Thymus (tissue), 11 donors: ENCODE data around the gene FHIT. TPM values are rescaled to one million over a fixed set of nuclear protein-coding genes. Genes with fewer than 3 reads are reported as not detected.

Experiments
- DNase-seq, 9 donors: peaks; one replicate each; pipeline ENCODE4 v3.0.0-alpha.2; 2013; ENCODE audit warnings: low spot score in 9 of 9, low read depth in 6 of 9, missing footprints in 1 of 9
- H3K27ac ChIP-seq, 2 donors: one replicate each; pipeline ENCODE4 v1.5.1; 2013; ENCODE audit warnings: control low read depth in 1 of 2, low read depth in 1 of 2, low read length in 1 of 2, mild to moderate bottlenecking in 1 of 2, moderate library complexity in 1 of 2
- H3K27me3 ChIP-seq, 2 donors: one replicate each; pipeline ENCODE4 v1.5.1; 2013; ENCODE audit warnings: low read length in 1 of 2; ENCODE audit not compliant: control insufficient read depth in 2 of 2, insufficient read depth in 1 of 2
- H3K36me3 ChIP-seq, 2 donors: one replicate each; pipeline ENCODE4 v1.5.1; 2013; ENCODE audit warnings: low read length in 1 of 2, mild to moderate bottlenecking in 1 of 2, moderate library complexity in 1 of 2; ENCODE audit not compliant: control insufficient read depth in 2 of 2, insufficient read depth in 2 of 2
- H3K4me1 ChIP-seq, 2 donors: one replicate each; pipeline ENCODE4 v1.5.1; 2013; ENCODE audit warnings: low read length in 2 of 2; ENCODE audit not compliant: control insufficient read depth in 2 of 2, insufficient read depth in 2 of 2
- H3K4me3 ChIP-seq, 2 donors: one replicate each; pipeline ENCODE4 v1.5.1; 2013; ENCODE audit warnings: low read length in 2 of 2, control low read depth in 1 of 2, mild to moderate bottlenecking in 1 of 2
- H3K9me3 ChIP-seq, 2 donors: one replicate each; pipeline ENCODE4 v1.5.1; 2013; ENCODE audit warnings: low read length in 1 of 2, mild to moderate bottlenecking in 1 of 2; ENCODE audit not compliant: control insufficient read depth in 2 of 2, insufficient read depth in 1 of 2
- WGBS: extraction: QIAGEN DNeasy Blood & Tissue Kit; methylation state at CpG from one replicate; pipeline ENCODE4 v1.1.7; 2013; 5-methylcytosine and 5-hydroxymethylcytosine counted together
- polyA plus RNA-seq: library from polyadenylated mRNA; stranded (reverse); fragments of 200-250 nt; gene quantifications from one replicate; pipeline ENCODE4 v1.2.3, GENCODE V29; 2013
- total RNA-seq: library from RNA; stranded (reverse); fragments of 120-200 nt; gene quantifications from one replicate; pipeline ENCODE4 v1.2.4, GENCODE V29; 2013
- donor health status: healthy.

FHIT gene
- total and polyA plus RNA-seq, 2 donors: 9.2 to 13.2 TPM

DNA sequence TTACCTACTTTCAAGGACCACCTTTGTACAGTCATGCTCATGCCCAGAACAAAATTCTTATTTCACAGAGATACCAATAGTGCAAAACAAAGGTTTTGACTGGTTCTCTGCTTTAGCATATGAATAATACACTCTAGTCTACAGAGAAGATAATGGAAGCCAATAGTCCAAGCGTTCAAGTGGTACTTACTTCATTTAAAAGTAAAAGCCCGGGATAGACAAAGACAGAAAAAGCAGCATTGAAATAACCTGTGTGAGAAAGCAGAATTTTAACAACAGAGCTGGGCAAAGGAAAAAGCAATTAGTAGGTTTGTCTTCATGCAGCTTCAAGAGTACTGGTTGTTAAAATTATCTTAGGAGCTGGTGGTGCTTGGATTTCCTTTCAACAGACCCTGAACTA lies 848.3 kb downstream of the FHIT start:
- Histone ChIP-seq H3K9me3 (peaks cover 0 to 4% of the 10 kb centered on the region in 2 donors), H3K36me3 (no peaks in the 10 kb centered on the region), H3K4me1 (no peaks in the 10 kb centered on the region), H3K4me3 (no peak overlapping the region), H3K27ac (no peak overlapping the region), H3K27me3 (no peaks in the 10 kb centered on the region)
- WGBS: 97% methylated on average over 2 of the region's 2 CpGs
- DNase-seq: no peak

DNA sequence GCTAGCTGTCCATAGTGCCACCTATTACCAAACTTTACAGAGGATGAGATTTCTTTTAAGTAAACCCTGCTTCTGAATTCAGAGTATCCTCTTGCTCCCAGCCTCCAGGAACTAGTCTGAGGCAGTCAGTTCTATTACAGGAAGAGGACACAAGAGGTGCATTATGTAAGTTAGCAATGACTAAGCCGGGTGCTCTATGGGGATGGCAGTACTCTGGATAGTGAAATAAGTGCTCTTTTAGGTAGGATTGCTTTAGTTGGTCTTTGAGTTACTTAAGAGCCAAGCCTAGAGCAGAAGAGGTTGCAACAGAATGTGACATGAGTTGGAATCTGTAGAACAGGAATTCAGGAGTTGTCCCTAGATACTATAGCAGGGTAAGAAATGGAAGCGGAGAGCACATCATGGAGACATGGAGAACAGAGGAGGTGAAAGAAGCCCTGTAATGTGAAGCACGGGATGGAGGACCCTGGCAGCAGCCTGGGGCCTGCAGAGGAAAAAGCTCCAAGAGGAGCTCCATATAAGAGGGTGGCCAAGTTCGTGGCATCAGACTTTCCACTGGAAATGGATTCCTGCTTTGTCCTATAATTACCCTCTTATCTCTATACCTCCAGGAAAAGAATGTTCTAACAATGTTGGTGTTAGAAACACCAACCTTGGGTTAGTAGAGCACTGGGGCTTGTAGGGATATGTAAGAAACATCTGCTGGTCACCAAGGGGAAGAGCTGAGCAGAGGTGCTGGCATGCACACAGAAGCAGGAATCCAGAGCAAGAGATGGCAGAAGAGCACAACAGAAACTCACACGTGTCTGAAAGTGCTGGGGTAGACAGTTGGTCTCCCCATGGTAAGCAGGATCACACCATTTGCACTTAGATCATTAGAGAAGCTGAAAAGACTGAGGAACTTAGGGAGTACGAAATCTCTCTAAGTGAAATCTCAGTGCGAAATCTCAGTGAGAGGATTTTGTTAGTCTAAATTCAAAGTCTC lies 851.1 kb downstream of the FHIT start:
- no peaks in the 10 kb centered on the region for H3K27me3 ChIP-seq
- WGBS: 81% methylated on average over 7 of the region's 7 CpGs

DNA sequence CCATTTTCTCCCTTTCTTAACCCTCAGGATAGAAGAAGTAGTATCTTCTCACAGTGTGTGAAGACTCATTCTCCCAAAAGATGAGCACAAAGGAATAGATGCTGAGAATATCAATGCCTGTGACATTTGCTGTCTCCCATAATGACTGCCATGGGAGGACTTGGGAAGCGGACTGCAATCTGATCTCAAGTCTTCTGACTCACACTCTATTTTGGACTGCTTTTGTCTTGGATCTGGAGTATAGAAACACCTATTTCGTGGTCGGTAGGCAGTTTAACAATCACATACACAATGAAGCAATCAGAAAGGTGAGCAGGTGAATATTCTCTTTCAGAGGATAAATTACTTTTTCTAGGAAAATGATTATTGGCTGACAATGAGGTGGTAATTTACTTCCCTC lies 852.0 kb downstream of the FHIT start:
- H3K27ac ChIP-seq: no peak overlapping the region
- no peaks in the 10 kb centered on the region for H3K27me3 ChIP-seq
- H3K36me3 ChIP-seq: no peaks in the 10 kb centered on the region
- WGBS: 94% methylated on average over 3 of the region's 3 CpGs
- no peak overlapping the region for H3K4me3 ChIP-seq
- H3K9me3 ChIP-seq: no peaks in the 10 kb centered on the region
- H3K4me1 ChIP-seq: no peaks in the 10 kb centered on the region
- DNase-seq: no peak

More for the DNA sequence above, 851.1 kb downstream of the FHIT start:
- Histone ChIP-seq H3K36me3 (no peaks in the 10 kb centered on the region), H3K4me3 (no peak overlapping the region), H3K27ac (no peak overlapping the region), H3K9me3 (peaks cover 0 to under 1% of the 10 kb centered on the region in 2 donors), H3K4me1 (no peaks in the 10 kb centered on the region)
- DNase-seq: no peak

DNA sequence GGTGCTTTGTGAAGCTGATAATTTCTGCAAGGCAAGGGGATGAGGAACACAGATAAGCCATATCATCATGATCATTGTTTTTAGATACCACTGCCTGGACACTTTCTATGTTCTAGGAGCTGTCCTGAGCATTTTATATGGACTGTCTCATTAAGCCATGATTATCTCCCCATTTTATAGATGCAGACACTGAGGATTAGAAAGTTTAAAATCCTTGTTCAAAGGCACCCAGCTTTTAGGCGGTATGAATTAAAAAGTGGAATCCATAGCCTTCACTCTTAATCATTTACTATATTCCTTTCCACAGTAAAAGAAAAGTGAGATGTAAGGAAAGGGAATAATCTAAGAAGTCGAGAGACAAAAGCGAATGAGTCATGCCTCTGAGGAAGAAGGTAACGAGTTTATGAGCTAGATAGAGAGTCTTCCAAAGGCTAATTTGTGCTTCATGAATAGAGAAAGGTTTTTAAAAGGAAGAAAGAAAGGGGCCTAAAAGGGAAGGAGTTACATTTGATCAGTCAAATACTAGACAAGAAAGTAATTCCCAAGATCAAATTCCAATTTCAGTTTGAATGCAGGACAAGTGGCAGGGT lies 856.0 kb downstream of the FHIT start:
- Histone ChIP-seq H3K9me3 (no peaks in the 10 kb centered on the region), H3K4me3 (no peak overlapping the region), H3K4me1 (no peaks in the 10 kb centered on the region), H3K36me3 (no peaks in the 10 kb centered on the region), H3K27me3 (no peaks in the 10 kb centered on the region), H3K27ac (no peak overlapping the region)
- no peak for DNase-seq
- WGBS: 96% methylated on average over 4 of the region's 4 CpGs

DNA sequence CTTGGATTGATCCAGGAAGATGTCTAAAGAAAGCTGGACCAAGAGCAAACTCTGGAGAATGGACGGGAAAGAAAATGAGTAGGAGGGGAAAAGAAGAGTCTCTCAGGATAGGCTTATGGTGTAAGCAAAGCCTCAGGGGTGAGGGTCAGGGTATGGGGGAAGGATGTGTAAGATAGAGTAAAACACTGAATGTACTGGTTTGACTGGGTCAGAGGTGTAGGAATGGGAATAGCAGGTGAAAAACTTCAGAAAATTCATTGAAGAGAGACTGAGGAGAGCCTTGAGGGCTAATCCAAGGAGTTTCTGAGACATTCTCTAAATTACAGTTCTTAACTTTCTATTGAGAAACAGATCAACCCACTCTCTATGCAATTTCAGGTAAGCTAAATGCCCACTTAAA lies 857.3 kb downstream of the FHIT start:
- no peaks in the 10 kb centered on the region for H3K27me3 ChIP-seq
- H3K36me3 ChIP-seq: no peaks in the 10 kb centered on the region
- H3K27ac ChIP-seq: no peak overlapping the region
- 95% methylated on average over 1 of the region's 1 CpG for WGBS
- no peak overlapping the region for H3K4me3 ChIP-seq
- no peaks in the 10 kb centered on the region for H3K4me1 ChIP-seq
- no peak for DNase-seq
- no peaks in the 10 kb centered on the region for H3K9me3 ChIP-seq

DNA sequence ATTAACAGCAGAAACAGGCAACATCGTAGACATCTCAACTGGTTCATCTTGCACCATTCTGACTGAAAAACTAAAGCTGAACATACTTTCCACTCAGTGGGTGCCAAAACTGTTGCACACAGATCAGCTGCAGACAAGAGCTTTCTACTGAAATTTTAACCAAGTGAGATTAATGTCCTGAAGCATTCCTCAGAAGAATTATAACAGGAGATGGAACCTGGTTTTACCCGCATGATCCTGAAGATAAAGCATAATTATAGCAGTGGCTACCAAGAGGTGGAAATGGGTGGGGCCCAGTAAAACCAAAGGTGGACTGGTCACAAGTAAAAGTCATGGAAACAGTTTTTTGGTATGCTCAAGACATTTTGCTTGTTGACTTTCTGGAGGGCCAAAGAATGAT lies 858.8 kb downstream of the FHIT start:
- WGBS: 95% methylated on average over 2 of the region's 2 CpGs
- H3K36me3 ChIP-seq: no peaks in the 10 kb centered on the region

DNA sequence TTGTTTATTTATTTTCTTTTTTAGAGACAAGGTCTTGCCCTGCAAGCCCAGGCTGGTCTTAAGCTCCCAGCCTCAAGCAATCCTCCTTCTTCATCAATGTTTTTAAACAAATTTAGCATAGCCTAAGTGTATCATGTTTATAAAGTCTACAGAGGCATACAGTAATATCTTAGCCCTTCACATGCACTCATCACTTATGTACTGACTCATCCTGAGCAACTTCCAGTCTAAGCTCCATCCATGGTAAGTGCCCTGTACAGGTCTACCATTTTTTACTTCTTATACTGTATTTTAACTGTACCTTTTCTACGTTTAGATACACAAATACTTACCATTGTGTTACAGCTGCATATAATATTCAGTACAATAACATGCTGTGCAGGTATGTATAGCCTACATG lies 860.0 kb downstream of the FHIT start:
- Histone ChIP-seq H3K27ac (no peak overlapping the region), H3K4me1 (no peaks in the 10 kb centered on the region), H3K4me3 (no peak overlapping the region), H3K27me3 (no peaks in the 10 kb centered on the region), H3K9me3 (no peaks in the 10 kb centered on the region), H3K36me3 (no peaks in the 10 kb centered on the region)
- WGBS: 90% methylated on average over 1 of the region's 1 CpG
- DNase-seq: no peak

More for the DNA sequence above, 858.8 kb downstream of the FHIT start:
- DNase-seq: no peak
- Histone ChIP-seq H3K4me1 (no peaks in the 10 kb centered on the region), H3K27ac (no peak overlapping the region), H3K27me3 (no peaks in the 10 kb centered on the region), H3K9me3 (no peaks in the 10 kb centered on the region), H3K4me3 (no peak overlapping the region)

DNA sequence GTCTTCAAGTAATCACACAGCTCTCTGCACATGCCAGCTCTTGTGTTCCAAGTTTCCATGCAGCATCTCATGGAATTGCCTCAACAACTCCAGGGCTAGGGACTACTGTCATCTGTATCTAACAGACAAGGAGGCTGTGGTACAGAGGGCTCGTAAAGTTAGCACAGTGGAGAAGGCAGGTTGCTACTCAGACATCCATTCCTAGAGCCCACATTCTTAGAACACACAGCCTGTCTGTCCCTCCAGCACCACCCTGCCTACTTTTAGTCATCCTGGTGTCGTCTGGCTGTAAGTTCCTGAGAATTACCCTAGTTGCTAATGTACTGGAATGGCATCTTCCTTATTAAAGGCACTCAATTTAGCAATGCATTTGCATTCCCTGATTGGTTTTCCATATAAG lies 862.5 kb downstream of the FHIT start:
- Histone ChIP-seq H3K4me1 (no peaks in the 10 kb centered on the region), H3K36me3 (no peaks in the 10 kb centered on the region), H3K4me3 (no peak overlapping the region), H3K27me3 (no peaks in the 10 kb centered on the region), H3K27ac (no peak overlapping the region), H3K9me3 (no peaks in the 10 kb centered on the region)
- 98% methylated on average over 2 of the region's 2 CpGs for WGBS
- no peak for DNase-seq

DNA sequence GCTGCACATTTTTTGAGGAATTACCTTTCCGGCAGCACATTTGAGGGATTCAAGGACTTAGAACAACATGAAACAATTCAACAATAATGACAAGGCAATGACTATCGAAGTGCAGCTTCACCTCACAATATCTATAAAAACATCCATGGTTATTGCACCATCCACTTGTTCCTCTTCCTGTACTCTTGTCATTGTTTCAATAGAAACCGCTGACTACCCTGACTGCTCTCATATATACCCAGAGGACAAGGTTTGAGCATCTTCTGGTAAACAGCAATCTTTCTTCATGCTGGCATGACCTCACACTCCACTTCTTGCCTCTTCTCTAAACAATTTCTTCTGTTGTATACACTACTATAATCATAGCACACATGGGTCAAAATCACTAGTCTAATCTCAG lies 864.9 kb downstream of the FHIT start:
- no peaks in the 10 kb centered on the region for H3K9me3 ChIP-seq
- whole genome bisulfite sequencing: 65% methylated on average over 3 of the region's 3 CpGs
- DNase-seq: no peak

More for the DNA sequence above, 864.9 kb downstream of the FHIT start:
- H3K36me3 ChIP-seq: no peaks in the 10 kb centered on the region
- no peak overlapping the region for H3K4me3 ChIP-seq
- no peak overlapping the region for H3K27ac ChIP-seq
- H3K27me3 ChIP-seq: no peaks in the 10 kb centered on the region
- no peaks in the 10 kb centered on the region for H3K4me1 ChIP-seq
